ENCODE measurements around the gene DAAM2.

Gene DAAM2

GRCh38 chr6:39804466-39805065, 12.4 kb downstream of the DAAM2 start:
- no peak for TF ChIP-seq CTCF (IDR thresholded peaks at IDR 0.05; ENCODE audit: low read depth, low read length)
- no peak overlapping the region for H3K4me3 ChIP-seq (replicated peaks in 1 of 2; ENCODE audit: low read depth in 2 of 2, low read length in 2 of 2)
- DNase-seq (ENCODE audit: low read depth in 2 of 2): peak in 1 of 2 donors; percentile 76

- no peak overlapping the region for H3K4me3 ChIP-seq (replicated peaks in 1 of 2; ENCODE audit: low read depth in 2 of 2, low read length in 2 of 2)
- DNase-seq (ENCODE audit: low read depth in 2 of 2): peak; percentile 56 to 60
- TF ChIP-seq CTCF (IDR thresholded peaks at IDR 0.05; ENCODE audit: low read depth, low read length): no peak
Observed at GRCh38 chr6:39806278-39806677, 14.1 kb downstream of the DAAM2 start.

- H3K4me3 ChIP-seq (replicated peaks in 1 of 2; ENCODE audit: low read depth in 2 of 2, low read length in 2 of 2): no peak overlapping the region
- TF ChIP-seq CTCF (IDR thresholded peaks at IDR 0.05; ENCODE audit: low read depth, low read length): no peak
- no peak for DNase-seq (ENCODE audit: low read depth in 2 of 2)
Observed at GRCh38 chr6:39808346-39808745, 16.2 kb downstream of the DAAM2 start.

GRCh38 chr6:39808964-39809363, 16.8 kb downstream of the DAAM2 start:
- no peak for DNase-seq (ENCODE audit: low read depth in 2 of 2)
- H3K4me3 ChIP-seq (replicated peaks in 1 of 2; ENCODE audit: low read depth in 2 of 2, low read length in 2 of 2): no peak overlapping the region
- no peak for TF ChIP-seq CTCF (IDR thresholded peaks at IDR 0.05; ENCODE audit: low read depth, low read length)

- no peak for DNase-seq (ENCODE audit: low read depth in 2 of 2)
- no peak overlapping the region for H3K4me3 ChIP-seq (replicated peaks in 1 of 2; ENCODE audit: low read depth in 2 of 2, low read length in 2 of 2)
- TF ChIP-seq CTCF (IDR thresholded peaks at IDR 0.05; ENCODE audit: low read depth, low read length): no peak
Observed at GRCh38 chr6:39811835-39812345, 19.7 kb downstream of the DAAM2 start.

- TF ChIP-seq CTCF (IDR thresholded peaks at IDR 0.05; ENCODE audit: low read depth, low read length): no peak
- DNase-seq (ENCODE audit: low read depth in 2 of 2): no peak
Observed at GRCh38 chr6:39812496-39812852, 20.3 kb downstream of the DAAM2 start.

More at GRCh38 chr6:39812496-39812852, 20.3 kb downstream of the DAAM2 start:
- no peak overlapping the region for H3K4me3 ChIP-seq (replicated peaks in 1 of 2; ENCODE audit: low read depth in 2 of 2, low read length in 2 of 2)
